Peyer's patch (tissue), 4 donors: ENCODE data around the gene RNF150.

Experiments used
- POLR2A ChIP-seq, 2 donors: fragments of 450-650 bp; IDR thresholded peaks; one replicate each; pipeline ENCODE4 v1.5.1; 2017; ENCODE audit warnings: antibody characterized with exemption in 2 of 2, mild to moderate bottlenecking in 2 of 2, moderate library complexity in 2 of 2
- TF ChIP-seq, protein P1 (sequence below), 6 experiments: fragments of 450-650 bp in 4 of 6; fragments of 200-600 bp in 2 of 6; sonication (generic) in 1 of 6; IDR thresholded peaks; one replicate each; pipeline ENCODE4 v1.5.1; 2017 to 2019; ENCODE audit warnings: antibody characterized with exemption in 6 of 6, mild to moderate bottlenecking in 3 of 6, moderate library complexity in 1 of 6

DNA sequence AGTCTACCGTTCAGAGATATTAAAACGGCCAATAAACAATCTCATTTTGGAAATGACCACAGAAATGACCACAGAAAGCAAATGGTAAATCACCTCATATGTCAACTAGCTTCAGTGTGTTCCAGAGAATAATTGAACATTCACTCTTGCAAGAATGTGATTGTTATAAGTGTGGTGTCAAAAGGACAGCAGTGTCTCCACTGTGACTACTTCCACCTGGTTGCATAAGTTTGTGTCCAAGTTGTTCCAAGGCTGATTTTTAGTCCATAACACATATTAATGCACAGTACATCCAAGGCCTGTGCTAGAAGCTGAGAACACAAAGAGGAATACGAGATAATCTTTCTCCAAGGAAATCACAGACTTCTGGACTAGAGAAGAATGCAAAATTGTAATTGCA lies 37.4 kb upstream of the RNF150 start:
- no peak for TF ChIP-seq POLR2A (IDR thresholded peaks at IDR 0.05)
- TF ChIP-seq, protein P1, sequence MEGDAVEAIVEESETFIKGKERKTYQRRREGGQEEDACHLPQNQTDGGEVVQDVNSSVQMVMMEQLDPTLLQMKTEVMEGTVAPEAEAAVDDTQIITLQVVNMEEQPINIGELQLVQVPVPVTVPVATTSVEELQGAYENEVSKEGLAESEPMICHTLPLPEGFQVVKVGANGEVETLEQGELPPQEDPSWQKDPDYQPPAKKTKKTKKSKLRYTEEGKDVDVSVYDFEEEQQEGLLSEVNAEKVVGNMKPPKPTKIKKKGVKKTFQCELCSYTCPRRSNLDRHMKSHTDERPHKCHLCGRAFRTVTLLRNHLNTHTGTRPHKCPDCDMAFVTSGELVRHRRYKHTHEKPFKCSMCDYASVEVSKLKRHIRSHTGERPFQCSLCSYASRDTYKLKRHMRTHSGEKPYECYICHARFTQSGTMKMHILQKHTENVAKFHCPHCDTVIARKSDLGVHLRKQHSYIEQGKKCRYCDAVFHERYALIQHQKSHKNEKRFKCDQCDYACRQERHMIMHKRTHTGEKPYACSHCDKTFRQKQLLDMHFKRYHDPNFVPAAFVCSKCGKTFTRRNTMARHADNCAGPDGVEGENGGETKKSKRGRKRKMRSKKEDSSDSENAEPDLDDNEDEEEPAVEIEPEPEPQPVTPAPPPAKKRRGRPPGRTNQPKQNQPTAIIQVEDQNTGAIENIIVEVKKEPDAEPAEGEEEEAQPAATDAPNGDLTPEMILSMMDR (IDR thresholded peaks at IDR 0.05), result no peak
